Non-pigmented ciliary epithelial cell (primary cell): ENCODE data around the gene PHC2.

ENCODE experiments used
- DNase-seq: peaks from one replicate; pipeline ENCODE4 v3.0.0-alpha.2; 2010; ENCODE audit warnings: low read depth

The PHC2 gene

DNA sequence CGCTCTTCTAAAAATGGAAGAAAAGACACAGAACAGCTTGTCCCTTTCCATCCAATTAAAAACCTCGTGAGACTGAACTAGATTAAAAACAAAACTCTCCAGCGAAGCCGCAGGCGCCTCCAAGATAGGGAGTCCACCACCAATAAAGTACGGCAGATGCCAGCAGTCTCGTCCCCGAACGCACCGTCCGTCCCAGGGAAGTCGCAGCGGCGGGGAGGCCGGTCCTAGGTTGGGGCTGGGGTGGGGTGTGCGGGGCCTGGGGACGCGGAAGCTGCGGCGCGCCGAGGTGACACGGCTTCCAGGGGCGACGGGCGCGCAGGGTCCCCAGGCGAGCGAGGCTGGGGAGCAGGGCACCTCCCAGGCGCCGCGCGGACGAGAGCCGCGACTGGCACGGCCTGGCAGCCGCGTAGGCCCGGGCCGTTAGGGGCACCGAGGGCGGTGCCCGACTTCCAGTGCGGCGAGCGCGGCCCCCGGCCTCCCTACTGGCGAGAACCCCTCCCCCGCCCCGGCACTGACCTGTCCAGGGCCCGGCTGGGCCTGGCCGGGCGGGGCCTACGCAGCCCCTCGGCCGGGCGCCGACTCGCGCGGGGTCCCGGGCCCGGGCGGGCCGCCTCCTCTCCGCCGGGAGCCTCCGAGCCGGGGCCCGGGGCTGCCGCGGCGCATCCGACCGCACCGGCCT lies 81.7 kb downstream of the PHC2 start:
- no peak for DNase-seq

DNA sequence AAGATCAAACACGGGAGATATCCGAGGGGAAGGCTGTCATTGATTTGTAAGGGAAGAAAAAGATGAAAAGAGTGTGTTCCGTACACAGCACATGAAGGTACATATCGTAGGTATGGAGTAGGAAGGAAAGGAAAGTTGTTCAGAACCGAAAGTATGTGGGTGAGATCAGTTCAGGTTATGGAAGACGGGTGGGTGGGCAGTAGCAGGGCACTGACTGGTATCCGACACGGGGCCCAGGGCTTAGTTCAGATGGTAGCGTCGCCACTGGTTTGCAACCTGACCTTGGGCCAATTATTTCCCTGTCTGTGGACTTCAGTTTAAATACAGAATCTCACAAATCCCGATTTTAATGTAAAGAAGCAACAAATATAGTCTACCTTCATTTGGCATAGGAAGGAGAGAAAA lies 82.2 kb downstream of the PHC2 start:
- DNase-seq = no peak

DNA sequence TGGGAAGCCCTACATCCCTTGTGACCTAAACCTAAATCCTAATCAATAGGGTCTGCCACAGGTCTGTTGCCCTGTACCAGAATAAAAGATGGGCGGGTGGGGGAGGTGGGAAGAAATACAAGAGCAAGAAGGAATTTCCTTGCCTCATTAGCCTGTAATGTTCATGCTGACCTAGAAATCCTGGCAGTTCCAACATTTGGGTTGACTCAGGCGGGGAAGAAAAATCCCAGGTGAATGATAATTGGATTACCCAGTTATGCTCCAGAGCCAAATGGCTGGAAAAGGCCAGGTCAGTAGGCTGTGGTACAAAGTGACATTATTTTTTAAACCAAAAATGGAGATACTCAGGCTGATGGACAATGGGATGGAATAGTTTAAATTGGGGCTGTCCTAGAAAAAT lies 82.7 kb downstream of the PHC2 start:
- DNase-seq = no peak

DNA sequence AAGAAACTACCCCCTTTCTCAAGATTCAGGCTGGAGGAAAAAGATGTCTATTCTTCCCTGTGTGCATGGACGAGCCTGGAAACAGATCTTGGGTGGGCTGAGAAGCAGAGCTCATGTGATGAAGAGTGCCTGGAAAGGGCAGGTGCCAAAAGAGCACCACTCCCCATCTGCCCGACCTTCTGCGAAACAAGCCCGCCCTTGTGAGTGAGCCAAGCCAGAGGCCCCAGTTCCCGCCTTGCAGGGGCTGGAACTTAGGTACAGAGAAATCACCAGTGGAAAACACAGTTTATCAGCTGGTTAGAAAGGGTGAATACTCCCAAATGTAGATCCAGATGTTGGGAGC lies 83.3 kb downstream of the PHC2 start:
- no peak for DNase-seq

DNA sequence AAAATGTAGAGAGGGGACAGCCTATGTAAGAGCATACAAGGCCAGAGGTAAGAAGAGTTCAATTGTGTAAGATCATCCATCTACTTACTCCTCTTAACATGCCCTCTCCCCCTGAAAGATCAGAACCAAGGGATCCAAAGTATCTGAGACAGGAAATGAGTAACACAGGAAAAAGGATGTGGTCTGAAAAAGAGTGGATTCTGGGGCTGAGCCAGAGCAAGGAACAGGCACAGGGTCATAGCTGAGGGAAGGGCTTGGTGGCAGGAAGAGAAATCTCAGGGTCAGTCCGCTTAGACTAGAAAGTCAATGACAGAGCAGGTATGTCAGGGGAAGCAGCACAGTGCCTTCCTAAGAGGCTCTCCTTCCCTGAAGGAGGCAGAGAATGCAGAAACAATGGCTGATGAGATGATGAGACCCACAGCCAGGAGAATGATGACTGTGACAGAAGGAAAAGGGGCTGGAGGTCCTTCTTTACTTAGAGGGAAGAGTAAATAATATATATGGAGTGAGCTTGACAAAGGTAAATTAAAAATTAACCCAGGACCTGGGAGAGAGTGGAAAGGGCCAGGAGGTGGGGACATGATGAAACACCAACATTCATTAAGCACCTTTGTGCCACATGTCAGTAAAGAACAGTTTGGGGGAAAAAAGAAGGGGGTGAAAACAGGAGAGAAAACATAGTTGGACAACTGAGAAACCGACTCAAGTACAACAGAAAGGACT lies 83.8 kb downstream of the PHC2 start:
- peak; percentile 88 for DNase-seq

DNA sequence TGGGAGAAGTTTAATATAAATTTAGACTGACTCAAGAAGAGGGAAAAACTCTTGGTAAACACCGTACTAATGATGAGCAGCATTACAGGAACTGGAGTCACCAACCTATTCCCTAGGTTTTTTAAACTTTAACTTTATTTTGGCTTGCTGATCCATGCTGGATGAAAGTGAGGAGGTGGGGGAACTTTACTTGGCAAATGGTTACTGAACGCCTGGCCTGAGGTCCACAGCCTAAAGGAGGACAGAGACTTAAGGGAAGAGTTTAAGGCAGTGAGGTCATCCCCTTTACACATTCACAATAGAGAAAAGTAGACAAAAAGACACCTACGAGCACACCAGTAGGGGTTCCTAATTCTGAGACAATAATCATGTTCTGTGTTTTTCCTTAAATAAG lies 84.4 kb downstream of the PHC2 start:
- no peak for DNase-seq

DNA sequence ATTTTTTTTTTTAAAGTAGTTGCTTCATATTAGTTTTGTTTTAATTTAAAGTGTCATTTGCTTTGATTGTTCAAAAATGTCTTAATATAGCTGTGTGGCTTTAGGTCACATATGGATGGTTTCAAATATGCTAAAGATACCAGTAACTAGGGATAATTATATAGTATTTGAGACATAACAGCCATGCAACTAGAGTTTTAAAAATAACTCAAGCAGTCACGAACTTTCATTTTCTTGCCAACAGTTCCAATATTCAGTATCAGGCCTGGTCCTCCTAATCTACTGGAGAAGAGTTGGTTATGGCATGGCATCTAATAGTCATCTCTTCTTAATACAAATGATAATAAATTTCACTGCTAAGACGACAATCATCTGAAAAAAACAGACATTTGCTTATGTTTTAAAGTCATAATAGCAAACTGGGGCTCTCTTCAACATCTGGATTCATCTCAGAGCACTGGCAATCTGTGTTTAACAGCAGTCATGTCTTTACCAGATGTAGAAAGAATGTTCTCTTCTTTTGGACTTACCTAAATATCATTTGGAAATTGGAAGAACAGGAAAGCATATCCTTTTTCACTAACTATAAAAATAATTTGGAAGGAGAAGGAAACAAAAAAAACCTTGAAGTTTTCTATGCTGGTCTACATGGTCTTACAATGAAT lies 85.9 kb downstream of the PHC2 start:
- DNase-seq = no peak

DNA sequence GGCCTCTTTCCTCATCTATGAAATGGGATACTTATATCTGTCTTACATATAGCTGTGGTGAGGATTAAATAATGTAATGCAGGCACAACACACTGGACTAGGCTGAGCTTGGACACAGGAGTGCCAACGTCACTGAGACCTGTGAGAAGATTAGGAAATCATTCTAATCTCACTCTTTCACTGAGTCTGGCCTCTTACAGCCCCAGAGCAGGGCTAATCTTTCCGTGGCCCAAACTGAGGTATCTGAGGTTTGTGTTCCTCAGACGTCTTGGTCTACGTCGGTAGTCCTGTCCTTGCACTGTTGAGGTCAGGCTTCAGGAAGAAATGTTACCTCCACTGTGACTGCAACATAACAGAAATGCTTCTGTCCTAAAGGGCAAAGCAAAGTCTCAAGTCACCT lies 87.4 kb downstream of the PHC2 start:
- no peak for DNase-seq

DNA sequence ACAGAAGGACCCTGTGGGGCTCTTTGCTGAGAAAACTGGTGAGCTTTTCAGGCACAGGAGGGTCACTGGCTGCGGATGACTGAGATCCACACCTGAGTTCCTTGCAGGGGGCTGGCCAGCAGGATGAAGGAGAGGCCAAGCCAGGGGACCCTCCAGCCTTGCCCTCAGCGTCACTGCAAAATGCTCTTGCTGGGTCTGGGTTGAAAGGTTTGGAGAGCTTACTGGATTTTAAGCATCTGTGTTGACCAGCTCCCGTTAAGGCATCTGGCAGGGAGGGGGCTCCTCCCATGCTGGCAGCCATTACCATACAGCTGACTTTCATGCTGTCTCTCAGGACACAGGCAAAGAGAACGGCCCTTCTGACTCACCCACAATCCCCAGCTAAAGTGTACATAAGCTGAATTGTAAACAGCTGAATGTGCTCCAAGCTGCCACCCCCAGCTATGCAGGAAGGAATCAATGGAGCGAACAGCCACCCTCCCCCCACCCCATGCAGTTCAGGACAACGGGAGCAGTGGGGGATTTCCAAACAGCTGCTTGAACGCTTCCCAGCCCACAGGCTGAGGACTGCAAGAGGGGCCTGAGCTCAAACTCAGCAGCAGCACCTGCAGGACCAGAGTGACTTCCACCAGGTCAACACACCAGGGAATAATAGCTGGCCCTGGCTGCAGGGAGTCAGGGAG lies 88.7 kb downstream of the PHC2 start:
- DNase-seq = peak; percentile 97

DNA sequence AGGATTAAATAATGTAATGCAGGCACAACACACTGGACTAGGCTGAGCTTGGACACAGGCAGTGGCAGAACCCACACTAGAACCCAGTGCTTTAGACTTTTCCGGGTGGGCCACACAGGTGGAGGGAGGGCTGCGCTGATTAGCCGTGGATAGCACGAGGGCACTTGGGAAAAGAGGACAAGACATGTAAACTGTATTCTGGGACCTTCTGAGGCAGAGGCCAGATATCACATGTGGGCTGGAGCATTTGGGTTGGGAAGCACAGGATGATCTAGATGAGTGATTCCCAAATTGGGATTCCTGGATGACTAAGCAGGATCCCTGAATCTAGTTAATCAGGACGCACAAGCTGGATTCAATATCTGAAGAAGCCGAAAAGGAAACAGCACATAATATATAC lies 89.7 kb downstream of the PHC2 start:
- DNase-seq = no peak

DNA sequence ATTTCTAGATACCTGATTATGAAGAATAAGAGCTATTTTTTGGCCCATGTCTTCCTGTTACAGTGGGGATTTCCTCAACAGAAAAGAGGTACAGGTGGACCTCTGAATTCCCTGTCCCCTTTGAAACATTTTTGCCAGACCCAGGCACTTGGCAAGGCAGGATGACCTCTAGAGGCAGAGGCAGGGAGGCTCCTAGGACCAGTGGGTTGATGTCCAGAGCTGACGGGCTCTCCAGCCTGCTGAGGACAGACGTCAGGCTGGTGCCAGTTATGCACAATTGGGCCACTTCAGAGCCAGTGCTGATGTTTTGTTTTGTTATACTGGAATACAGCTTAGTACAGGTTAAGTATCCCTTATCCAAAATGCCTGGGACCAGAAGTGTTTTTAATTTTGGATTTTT lies 91.5 kb downstream of the PHC2 start:
- DNase-seq = no peak

DNA sequence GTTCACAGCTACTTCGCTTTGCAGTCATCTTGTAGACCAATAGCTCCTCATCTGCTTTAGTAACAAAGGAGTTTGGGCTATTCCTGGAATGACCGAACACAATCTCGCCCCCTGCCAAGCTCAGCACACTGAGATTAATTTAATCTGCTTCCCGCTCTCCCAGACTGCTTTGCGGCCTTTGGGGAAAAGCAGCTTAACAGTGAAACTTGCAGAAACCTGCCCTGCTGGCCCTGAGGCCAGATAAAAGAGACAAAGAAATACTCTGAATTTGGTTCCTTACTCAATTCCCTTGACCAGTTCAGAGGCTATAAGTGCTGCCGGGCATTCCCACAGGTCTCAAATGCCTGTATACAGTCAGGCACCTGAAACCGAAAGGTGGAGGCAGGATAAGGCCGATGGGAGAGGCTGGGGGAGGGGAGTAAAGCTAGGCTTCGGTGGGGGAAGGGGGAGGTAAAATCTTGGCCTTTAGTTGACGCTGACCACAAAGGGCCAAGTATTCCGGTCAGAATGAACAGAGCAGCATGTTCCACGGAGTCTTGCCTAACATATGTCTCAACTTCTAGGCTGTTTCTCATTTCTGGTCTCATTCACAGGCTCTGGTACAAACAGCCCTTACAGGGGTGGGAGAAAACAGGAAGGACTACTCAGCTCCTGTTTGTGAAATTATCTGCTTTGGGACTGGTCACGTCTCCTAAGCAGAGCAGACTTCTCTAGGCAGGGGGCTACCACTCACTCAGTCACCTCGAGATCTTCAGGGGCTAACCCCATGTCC lies 92.3 kb downstream of the PHC2 start:
- peak; percentile 74 for DNase-seq

DNA sequence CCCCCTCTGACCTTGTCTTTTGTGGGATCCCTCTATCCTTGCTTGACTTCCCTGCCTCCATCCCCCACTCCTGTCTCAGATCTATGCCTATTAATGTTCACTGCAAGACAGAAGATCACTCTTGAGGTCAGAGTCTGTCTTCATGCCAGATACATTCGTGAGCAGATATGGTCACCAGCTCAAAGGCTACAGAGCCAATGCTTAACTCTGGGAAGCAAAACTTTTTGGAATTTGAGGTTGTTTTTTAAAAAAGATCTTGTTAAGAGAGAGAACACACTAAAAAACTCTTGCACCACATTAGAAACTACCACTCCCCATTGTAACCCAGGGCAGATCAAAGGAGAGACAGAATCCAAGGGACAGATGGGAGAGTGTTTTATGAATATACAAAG lies 92.9 kb downstream of the PHC2 start:
- no peak for DNase-seq

DNA sequence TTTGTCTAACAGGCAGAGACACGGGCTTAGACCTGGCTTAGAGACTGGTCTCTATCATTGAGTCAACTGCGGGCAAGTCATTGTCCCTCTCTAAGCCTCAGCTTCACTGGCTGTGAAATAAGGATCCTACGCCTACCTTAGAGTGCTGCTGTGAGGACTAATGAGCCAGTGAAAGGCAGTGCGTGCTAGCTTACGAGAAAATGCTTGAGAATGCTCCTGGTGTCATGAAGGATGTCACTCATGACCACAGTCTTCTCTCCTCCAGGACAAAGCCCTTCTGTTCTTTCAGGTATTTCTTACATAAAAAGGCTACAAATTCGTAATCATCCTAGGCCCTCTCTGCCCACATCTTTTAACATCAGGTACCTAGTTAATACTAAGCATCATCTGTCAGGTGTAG lies 93.5 kb downstream of the PHC2 start:
- no peak for DNase-seq

DNA sequence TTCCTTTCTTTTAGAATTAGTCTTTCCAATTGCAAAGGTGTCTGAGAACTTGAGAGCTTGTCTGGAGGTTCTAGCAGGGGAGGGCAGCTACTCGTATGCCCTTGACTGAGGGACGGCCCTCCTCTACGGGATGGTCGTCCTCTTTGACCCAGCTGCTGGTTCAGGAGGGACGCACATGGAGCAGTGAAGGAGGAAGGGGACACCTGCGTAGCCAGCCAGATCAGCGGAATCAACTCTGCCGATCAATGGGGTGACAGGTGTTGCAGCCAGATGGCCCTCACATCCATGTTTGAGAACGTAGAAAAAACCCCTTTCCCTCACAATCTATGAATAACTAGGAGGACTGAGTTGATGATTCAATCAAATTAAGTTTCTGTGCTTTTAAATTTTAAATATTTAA lies 94.3 kb downstream of the PHC2 start:
- DNase-seq = no peak

DNA sequence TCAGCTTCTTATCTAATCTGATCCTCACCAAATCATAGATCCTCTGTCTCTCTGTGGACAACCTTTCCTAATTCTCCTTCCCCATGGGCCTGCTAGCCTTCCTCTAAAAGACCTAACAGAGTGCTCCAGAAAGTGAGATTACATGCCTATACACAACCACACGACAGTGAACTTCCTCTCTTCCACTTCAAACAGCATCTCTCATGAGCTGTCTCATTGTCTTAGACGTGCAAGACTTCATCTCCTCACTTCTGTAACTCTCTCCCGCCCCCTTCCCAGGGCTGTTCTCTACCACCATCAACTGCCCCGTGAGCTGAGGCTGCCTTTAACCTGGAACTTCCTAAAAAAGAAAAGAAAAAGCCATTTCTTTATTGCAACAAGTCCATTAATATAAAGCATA lies 95.9 kb downstream of the PHC2 start:
- no peak for DNase-seq

DNA sequence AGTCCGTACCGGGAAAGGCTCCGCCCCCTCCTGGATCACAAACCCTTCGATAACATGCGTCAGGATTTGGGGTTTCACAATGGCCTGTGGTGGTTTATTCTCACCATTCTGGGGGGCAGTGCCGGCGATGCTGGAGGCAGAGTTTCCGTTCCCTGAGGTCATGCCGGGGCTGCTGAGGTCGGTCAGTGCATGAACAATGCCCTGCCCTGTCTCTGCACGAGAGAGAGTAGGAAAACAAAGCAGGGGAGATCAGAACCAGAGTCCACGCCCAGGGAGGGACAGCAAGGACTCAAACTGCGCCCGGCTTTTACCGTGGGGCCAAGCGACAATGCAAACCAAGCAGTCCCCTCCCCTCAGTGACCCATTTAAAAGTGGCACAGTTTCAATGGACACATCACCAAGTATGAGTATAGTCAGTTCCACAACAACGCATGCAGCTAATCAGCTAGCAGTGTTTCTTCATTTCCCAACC lies 96.8 kb downstream of the PHC2 start:
- no peak for DNase-seq

DNA sequence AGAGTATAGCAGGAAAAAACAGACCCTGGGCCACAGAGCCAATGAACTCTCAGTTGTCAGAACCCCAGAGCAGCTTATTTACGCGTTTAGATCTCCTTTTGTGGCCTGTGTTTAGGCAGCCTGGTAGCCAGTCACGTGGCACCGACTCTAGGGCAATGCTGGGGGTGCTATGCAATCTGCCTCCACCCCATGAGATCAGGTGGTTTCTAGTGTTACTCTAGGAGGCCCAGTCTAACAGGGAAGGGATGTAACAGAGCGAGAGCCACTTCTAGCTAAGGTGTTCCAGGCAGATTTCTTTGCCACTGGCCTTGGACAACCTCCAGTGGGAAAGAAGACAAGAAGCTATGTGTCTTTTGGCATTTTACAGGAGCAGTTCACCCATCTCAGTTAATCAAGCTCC lies 98.0 kb downstream of the PHC2 start:
- no peak for DNase-seq

DNA sequence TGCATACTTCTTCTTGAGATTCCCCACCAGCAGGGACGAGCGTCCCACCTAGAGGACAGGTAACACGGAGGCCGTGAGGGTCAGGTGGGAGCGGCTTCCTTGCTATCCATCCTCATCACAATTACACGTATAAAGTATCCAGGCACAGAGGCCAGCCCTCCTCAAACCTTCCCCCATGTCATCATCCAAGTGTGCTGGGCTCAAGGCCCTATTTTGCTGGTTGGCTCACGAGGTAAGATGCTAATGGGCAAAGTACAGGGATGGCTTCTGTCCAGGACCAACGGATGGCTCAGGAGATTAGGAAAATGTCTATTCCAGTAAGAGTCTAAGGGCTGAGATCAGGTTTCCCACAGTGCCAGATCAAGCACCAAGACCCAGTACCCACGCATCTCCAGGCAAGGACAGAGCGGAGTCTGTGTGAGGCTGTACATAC lies 98.5 kb downstream of the PHC2 start:
- DNase-seq = no peak

DNA sequence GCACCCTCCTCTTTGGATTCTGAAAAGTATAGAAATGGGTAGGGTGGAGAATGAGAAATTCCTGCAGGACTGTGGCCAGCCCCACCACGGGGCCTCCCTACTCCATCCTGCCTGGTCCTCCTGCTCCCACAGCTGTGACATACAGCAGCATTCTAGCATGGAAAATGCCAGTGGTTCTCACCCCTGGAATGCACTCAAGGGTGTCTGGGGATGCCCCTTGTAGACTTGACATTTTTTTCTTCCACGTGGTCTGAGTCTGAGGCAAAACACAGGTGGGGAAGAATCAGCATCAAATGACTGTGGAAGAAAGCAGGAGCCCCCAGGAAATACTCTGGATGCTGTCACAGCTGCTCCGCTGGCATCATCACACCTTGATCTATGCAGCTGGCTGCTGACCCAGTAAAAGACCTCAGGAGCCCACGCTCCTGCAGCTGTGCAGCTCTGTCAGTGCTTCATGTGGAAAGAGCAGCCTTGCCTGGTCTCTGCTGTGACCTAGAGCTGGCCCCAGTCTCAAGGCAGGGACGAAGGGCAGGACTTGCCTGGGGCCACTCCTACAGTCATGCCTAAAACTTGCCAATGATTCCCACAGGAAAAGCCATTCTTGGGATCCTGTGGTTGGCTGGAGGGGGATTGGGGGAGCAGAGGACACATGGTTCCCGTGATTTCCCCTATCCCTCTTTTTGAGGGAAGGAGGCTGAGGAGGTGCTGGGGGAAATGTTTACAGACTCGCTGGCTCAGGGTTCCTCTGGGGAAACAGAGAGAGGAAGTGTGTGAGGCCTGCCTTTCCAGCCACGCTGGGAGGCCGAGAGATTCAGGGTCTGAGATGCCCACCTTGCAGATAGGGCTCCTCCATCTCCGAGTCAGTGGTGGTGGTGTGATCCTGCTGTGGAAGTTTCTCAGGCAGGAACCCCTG lies 99.2 kb downstream of the PHC2 start:
- DNase-seq = no peak

DNA sequence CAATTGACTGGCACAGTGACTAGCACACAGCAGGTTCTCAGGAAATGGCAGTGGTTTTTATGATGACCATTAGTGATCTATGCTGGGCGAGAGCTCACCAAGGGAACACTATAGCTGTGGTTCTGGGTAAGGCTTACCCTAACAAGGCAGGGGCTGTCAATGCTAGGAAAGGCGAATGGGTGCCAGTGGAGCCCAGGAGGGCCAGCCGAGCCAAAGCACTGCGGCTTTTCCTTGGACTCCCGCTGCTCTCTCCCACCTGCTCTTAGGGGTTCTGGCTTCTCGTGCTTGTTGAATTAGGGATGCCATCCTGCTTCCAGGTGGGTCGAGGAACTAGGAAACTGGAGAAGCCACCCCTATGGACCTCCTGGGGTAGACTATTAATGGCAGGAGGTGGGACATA lies 100.0 kb downstream of the PHC2 start:
- no peak for DNase-seq
